Daoy (cell line): ENCODE measurements around the gene LMAN1L. TPM values are rescaled to one million over a fixed set of nuclear protein-coding genes. Genes with fewer than 3 reads are reported as not detected.
"Not testable (repeated sequence)": the region's sequence is repeated elsewhere in the genome, so short reads cannot be mapped to it uniquely, and the experiment has no call there.

Experiments
- DNase-seq: peaks from one replicate; pipeline ENCODE4 v3.0.0-alpha.2; 2015; ENCODE audit warnings: low read depth
- total RNA-seq: library from RNA; depleted of rRNA; stranded (reverse); fragments of >200 nt; shearing (Covaris generic); gene quantifications from 2 replicates; pipeline ENCODE4 v1.2.3, GENCODE V29; 2014

The LMAN1L gene
- total RNA-seq, 1 experiment from 2014 or later: not detected

- DNase-seq: no peak
These were observed 30.2 kb upstream of the LMAN1L start for GRCh38 chr15:74782259-74783071.

- no peak for DNase-seq
These were observed 29.4 kb upstream of the LMAN1L start for GRCh38 chr15:74783072-74783807.

GRCh38 chr15:74783808-74784175 lies 28.8 kb upstream of the LMAN1L start:
- no peak for DNase-seq

- no peak for DNase-seq
These were observed 28.0 kb upstream of the LMAN1L start for GRCh38 chr15:74784426-74785193.

- no peak for DNase-seq
These were observed 27.2 kb upstream of the LMAN1L start for GRCh38 chr15:74785194-74786032.

GRCh38 chr15:74786081-74786480 lies 26.6 kb upstream of the LMAN1L start:
- DNase-seq: not testable (repeated sequence)

GRCh38 chr15:74786551-74787165 lies 26.0 kb upstream of the LMAN1L start:
- DNase-seq: no peak

GRCh38 chr15:74787251-74788041 lies 25.2 kb upstream of the LMAN1L start:
- DNase-seq: peak; percentile 88

- no peak for DNase-seq
These were observed 24.5 kb upstream of the LMAN1L start for GRCh38 chr15:74788042-74788682.

- no peak for DNase-seq
These were observed 23.9 kb upstream of the LMAN1L start for GRCh38 chr15:74788683-74789151.

- no peak for DNase-seq
These were observed 23.4 kb upstream of the LMAN1L start for GRCh38 chr15:74789171-74789631.

GRCh38 chr15:74789741-74790079 lies 22.9 kb upstream of the LMAN1L start:
- no peak for DNase-seq

GRCh38 chr15:74790080-74790916 lies 22.3 kb upstream of the LMAN1L start:
- peak; percentile 96 for DNase-seq

- no peak for DNase-seq
These were observed 21.6 kb upstream of the LMAN1L start for GRCh38 chr15:74791007-74791406.

- no peak for DNase-seq
These were observed 21.0 kb upstream of the LMAN1L start for GRCh38 chr15:74791667-74792066.

GRCh38 chr15:74792227-74793016 lies 20.2 kb upstream of the LMAN1L start:
- no peak for DNase-seq

- DNase-seq: no peak
These were observed 19.3 kb upstream of the LMAN1L start for GRCh38 chr15:74793135-74794028.
